Pancreas (tissue), 10 donors: Measurements from ENCODE around the gene MYH13. TPM values are rescaled to one million over a fixed set of nuclear protein-coding genes. Genes with fewer than 3 reads are reported as not detected.

ENCODE experiments used
- ATAC-seq, 4 donors: fragments of 200-7000 bp; cut with Tn5 transposase; one replicate each; pipeline versions ENCODE4 v1.8.0 to v1.9.1; 2020; ENCODE audit warnings: mild to moderate bottlenecking in 4 of 4, moderate library complexity in 4 of 4
- DNase-seq, 6 donors: peaks; one replicate each; pipeline ENCODE4 v3.0.0-alpha.2; 2020
- FAIRE-seq: peaks from 2 replicates; lab custom pipeline; 2012; peaks lifted over from hg19 to GRCh38; lab: Jason Lieb, UNC
- H3K27ac ChIP-seq, 4 donors: fragments of 200-600 bp; sonication (generic); 1 replicate in 3 of 4; 2 replicates in 1 of 4; pipeline versions ENCODE4 v1.5.0 to v1.8.0; 2020
- H3K27me3 ChIP-seq, 4 donors: fragments of 200-600 bp; one replicate each; pipeline ENCODE4 v1.8.0; 2021
- H3K36me3 ChIP-seq, 3 donors: fragments of 200-600 bp; sonication (generic) in 1 of 3; one replicate each; pipeline versions ENCODE4 v1.5.0 to v1.8.0; 2020 to 2021
- H3K4me1 ChIP-seq, 3 donors: fragments of 200-600 bp; one replicate each; pipeline ENCODE4 v1.8.0; 2021
- H3K4me3 ChIP-seq, 4 donors: fragments of 200-600 bp; sonication (generic) in 2 of 4; one replicate each; pipeline versions ENCODE4 v1.5.0 to v1.8.0; 2020 to 2021
- H3K9me3 ChIP-seq, 4 donors: fragments of 200-600 bp; one replicate each; pipeline ENCODE4 v1.8.0; 2021
- CTCF ChIP-seq, 4 donors: fragments of 200-600 bp; sonication (generic) in 3 of 4; IDR thresholded peaks; one replicate each; pipeline versions ENCODE4 v1.5.0 to v1.8.0; 2021; ENCODE audit warnings: antibody characterized with exemption in 4 of 4
- WGBS, 2 donors: extraction: QIAGEN DNeasy Blood & Tissue Kit; methylation state at CpG; one replicate each; pipeline ENCODE4 v1.1.7; 2013; 5-methylcytosine and 5-hydroxymethylcytosine counted together
- intact Hi-C, 3 donors: fragments of 100-400 bp; cut with DNase I; formaldehyde crosslinking; loops; one replicate each; pipeline versions ENCODE4 v1.11.1 to v1.14.2; 2022
- polyA plus RNA-seq, 2 donors: library from polyadenylated mRNA; stranded (reverse); fragments of 200-250 nt; gene quantifications; one replicate each; pipeline ENCODE4 v1.2.3, GENCODE V29; 2013
- total RNA-seq, 6 donors: library from RNA; stranded (reverse); fragmentation: NEBNext Ultra II Directional in 4 of 6; extraction: Animal tissue kit (Norgen Biotek cat#: 25700) in 4 of 6; gene quantifications; one replicate each; pipeline versions ENCODE4 v1.2.1 to v1.2.4, GENCODE V29; 2021 to 2023
- donor health status: healthy with polysubstance abuse.
- donor health status: DM: no; HTN: no; CAD: no; lungs with moderate emphysema.
- donor health status: DM: no; HTN: no; CAD: no.
- donor health status: control.
- donor health status: control.
- donor health status: Bipolar disorder and iron deficiency.
- donor health status: DM: yes; HTN: yes; CAD: no.
- donor health status: DM: no; HTN: no; CAD: no.
- donor health status: DM: no; HTN: no; CAD: no.
- donor health status: DM: yes; HTN: yes; CAD: no.

The MYH13 gene
- total and polyA plus RNA-seq, 8 donors = not detected

DNA sequence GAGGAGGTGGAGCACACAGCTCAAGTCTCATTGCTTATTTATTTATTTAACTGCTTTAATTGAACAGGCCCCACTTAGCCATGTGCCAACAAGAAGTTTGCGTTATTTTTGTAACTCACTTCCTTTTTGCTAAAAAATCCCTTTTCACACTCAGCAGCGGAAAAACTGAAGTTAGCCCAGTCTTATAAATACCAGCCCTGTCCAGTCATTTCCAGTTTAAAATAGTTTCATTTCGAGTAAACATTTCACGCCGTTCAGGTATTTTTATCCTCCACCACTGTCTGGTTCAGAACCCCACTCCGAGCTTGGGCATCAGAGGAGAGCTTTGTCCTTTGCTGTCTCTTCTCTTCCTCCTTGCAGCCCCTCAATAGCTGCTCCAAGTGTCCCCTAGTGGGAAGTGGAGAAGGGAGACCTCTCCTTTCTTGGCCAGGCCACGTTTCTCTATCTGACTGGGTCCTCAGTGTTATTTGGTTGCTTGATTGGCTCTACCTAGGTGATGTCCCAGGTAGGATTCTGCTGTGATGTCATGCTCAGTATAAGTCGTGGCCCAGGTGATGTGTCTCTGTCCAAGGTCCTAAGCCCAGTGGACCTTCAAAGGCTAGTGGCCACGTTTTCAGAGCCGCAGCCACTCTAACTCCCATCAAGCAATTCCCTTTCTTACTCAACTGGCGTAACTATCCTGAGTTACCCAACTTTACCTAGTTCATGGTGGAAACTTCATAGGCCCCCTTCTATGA lies 121.4 kb downstream of the MYH13 start:
- ATAC-seq = no peak
- Histone ChIP-seq H3K27ac (no peak overlapping the region), H3K4me3 (no peak overlapping the region), H3K9me3 (no peaks in the 10 kb centered on the region), H3K36me3 (no peaks in the 10 kb centered on the region), H3K4me1 (no peaks in the 10 kb centered on the region), H3K27me3 (no peaks in the 10 kb centered on the region)
- intact Hi-C loops = no loop called here
- no peak for DNase-seq
- no peak for TF ChIP-seq CTCF (IDR thresholded peaks at IDR 0.05)
- WGBS, 2 donors = 50 to 57% methylated on average over 11 of the region's 11 CpGs
- no peak for FAIRE-seq

Other genes starting within 250 kb of the MYH13 start
- 10 to 100 TPM in 3 of 6 donors, 1 to 10 TPM in 3; 2.0 to 22.9 (median 7.1) TPM for gene GAS7, start 174.4 kb downstream of the MYH13 start, total RNA-seq
- gene GAS7, start 174.4 kb downstream of the MYH13 start, polyA plus RNA-seq = 1 to 10 TPM; 1.9 to 4.0 TPM
- gene MYH8, start 48.9 kb upstream of the MYH13 start, total RNA-seq = not detected
- not detected for gene MYH8, start 48.9 kb upstream of the MYH13 start, polyA plus RNA-seq
- not detected for gene MYH4, start 96.6 kb upstream of the MYH13 start, total RNA-seq
- gene MYH4, start 96.6 kb upstream of the MYH13 start, polyA plus RNA-seq = not detected
- gene MYH1, start 145.5 kb upstream of the MYH13 start, total RNA-seq = not detected
- under 1 TPM; 0.04 to 0.09 TPM for gene MYH1, start 145.5 kb upstream of the MYH13 start, polyA plus RNA-seq
- not detected for gene MYH2, start 176.7 kb upstream of the MYH13 start, total RNA-seq
- under 1 TPM in 1 of 2 donors, not detected in 1; 0.05 TPM for gene MYH2, start 176.7 kb upstream of the MYH13 start, polyA plus RNA-seq